ENCODE results near the gene MRGPRF. TPM values are rescaled to one million over a fixed set of nuclear protein-coding genes. Genes with fewer than 3 reads are reported as not detected.

The MRGPRF gene
- total RNA-seq, 1 donor from 2014 or later, result 8.8 TPM

DNA sequence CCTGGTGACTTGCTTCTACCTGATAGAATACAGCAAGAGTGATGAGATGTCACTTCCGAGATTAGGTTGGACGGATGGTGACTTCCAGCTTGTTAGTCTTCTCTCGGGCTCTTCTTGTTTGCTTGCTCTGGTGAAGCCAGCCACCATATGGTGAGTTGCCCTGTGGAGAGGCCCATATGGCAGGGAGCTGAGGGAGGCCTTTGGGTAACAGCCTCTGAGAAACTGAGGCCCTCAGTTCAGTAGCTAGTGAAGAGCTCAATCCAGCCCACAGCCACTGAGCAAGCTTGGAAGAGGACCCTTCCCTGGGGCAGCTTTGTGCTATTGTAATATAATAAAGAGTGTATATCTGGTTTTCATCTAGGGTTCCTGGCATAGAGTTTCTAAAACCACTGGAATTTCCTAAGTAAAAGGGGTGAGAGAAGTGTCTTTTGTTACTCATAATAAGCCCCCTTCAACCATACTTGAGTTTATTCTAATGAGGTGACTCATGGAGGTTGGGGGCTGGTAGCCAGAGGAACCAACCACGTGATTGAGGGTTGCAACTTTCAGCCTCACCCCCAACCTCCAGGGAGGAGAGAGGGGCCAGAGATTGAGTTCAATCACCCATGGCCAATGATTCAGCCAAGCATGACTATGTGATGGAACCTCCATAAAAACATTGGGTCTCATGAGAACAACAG, 27.7 kb upstream of the MRGPRF start:
- Mint-ChIP-seq H3K4me3 (ENCODE audit: unreplicated experiment) (no peak overlapping the region), H3K4me1 (ENCODE audit: low read depth) (peaks cover 22% of the 10 kb centered on the region), H3K9me3 (ENCODE audit: low read depth) (no peaks in the 10 kb centered on the region), H3K27me3 (ENCODE audit: low read depth) (no peaks in the 10 kb centered on the region), H3K27ac (ENCODE audit: unreplicated experiment) (no peak overlapping the region), H3K36me3 (ENCODE audit: low read depth) (no peaks in the 10 kb centered on the region)
- TF ChIP-seq, protein P1, sequence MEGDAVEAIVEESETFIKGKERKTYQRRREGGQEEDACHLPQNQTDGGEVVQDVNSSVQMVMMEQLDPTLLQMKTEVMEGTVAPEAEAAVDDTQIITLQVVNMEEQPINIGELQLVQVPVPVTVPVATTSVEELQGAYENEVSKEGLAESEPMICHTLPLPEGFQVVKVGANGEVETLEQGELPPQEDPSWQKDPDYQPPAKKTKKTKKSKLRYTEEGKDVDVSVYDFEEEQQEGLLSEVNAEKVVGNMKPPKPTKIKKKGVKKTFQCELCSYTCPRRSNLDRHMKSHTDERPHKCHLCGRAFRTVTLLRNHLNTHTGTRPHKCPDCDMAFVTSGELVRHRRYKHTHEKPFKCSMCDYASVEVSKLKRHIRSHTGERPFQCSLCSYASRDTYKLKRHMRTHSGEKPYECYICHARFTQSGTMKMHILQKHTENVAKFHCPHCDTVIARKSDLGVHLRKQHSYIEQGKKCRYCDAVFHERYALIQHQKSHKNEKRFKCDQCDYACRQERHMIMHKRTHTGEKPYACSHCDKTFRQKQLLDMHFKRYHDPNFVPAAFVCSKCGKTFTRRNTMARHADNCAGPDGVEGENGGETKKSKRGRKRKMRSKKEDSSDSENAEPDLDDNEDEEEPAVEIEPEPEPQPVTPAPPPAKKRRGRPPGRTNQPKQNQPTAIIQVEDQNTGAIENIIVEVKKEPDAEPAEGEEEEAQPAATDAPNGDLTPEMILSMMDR (IDR thresholded peaks at IDR 0.05), result no peak
- DNase-seq (ENCODE audit: low spot score), result no peak

DNA sequence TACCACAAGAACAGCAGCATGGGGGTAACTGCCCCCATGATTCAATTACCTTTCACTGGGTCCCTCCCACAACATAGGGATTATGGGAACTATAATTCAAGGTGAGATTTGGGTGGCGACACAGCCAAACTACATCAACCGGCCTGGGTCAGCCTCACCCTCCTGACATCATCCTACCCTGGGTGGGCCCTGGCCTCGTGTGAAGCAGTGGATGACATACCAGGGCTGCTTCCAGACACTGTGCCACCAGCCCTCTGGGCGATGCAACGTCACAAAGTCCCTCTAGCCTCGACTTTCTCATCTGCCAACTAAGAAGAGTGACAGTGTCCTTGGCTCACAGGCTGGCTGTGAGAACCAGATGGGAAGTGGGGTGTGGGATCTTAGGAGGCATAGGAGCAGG, 27.0 kb upstream of the MRGPRF start:
- H3K27ac Mint-ChIP-seq (ENCODE audit: unreplicated experiment), result no peak overlapping the region
- TF ChIP-seq, protein P1 (IDR thresholded peaks at IDR 0.05), result no peak
- H3K4me1 Mint-ChIP-seq (ENCODE audit: low read depth), result peaks cover 22% of the 10 kb centered on the region
- H3K4me3 Mint-ChIP-seq (ENCODE audit: unreplicated experiment), result no peak overlapping the region
- no peak for DNase-seq (ENCODE audit: low spot score)
- H3K36me3 Mint-ChIP-seq (ENCODE audit: low read depth), result no peaks in the 10 kb centered on the region
- H3K9me3 Mint-ChIP-seq (ENCODE audit: low read depth), result no peaks in the 10 kb centered on the region
- H3K27me3 Mint-ChIP-seq (ENCODE audit: low read depth), result no peaks in the 10 kb centered on the region

DNA sequence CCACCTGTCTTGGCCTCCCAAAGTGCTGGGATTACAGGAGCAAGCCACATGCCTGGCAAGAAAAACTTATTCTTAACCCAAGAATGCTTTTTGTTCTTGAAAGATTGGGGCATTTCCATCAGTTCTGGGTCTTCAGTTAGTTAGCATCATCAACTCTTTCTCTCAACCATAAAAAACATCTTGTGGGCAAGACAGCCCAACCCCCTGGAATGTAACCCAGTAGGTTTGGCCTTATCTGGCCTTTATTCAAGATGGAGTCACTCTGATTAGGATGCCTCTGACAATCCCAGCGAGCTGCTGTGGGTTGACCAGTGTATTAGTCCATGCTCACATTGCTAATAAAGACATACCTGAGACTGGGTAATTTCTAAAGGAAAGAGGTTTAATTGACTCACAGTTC, 26.5 kb upstream of the MRGPRF start:
- H3K27ac Mint-ChIP-seq (ENCODE audit: unreplicated experiment), result no peak overlapping the region
- no peaks in the 10 kb centered on the region for H3K27me3 Mint-ChIP-seq (ENCODE audit: low read depth)
- peaks cover 20% of the 10 kb centered on the region for H3K4me1 Mint-ChIP-seq (ENCODE audit: low read depth)
- DNase-seq (ENCODE audit: low spot score), result no peak
- no peaks in the 10 kb centered on the region for H3K9me3 Mint-ChIP-seq (ENCODE audit: low read depth)
- no peaks in the 10 kb centered on the region for H3K36me3 Mint-ChIP-seq (ENCODE audit: low read depth)
- TF ChIP-seq, protein P1 (IDR thresholded peaks at IDR 0.05), result no peak
- no peak overlapping the region for H3K4me3 Mint-ChIP-seq (ENCODE audit: unreplicated experiment)

DNA sequence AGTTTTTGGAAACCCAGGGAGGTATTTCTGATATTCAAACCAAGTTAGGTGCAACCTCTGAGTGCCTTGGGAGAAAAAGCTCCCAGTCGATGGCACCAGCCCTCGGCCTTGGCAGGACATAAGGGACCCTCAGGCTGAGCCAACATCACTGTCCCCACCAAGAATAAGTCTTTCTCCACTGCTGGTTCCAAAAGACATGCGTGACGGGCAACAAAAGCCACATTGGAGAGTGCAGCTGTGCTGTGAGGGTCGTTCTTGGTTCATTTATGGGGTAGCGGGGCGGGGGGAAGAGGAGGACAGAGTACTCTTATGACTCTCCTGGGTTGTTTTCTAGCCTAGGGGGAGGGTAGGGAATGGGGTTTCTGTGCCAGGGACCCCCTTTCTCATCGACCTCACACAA, 24.5 kb upstream of the MRGPRF start:
- Mint-ChIP-seq H3K9me3 (ENCODE audit: low read depth) (no peaks in the 10 kb centered on the region), H3K36me3 (ENCODE audit: low read depth) (no peaks in the 10 kb centered on the region), H3K27ac (ENCODE audit: unreplicated experiment) (no peak overlapping the region), H3K27me3 (ENCODE audit: low read depth) (no peaks in the 10 kb centered on the region), H3K4me3 (ENCODE audit: unreplicated experiment) (no peak overlapping the region), H3K4me1 (ENCODE audit: low read depth) (peaks cover 15% of the 10 kb centered on the region)
- TF ChIP-seq, protein P1 (IDR thresholded peaks at IDR 0.05), result no peak
- no peak for DNase-seq (ENCODE audit: low spot score)

DNA sequence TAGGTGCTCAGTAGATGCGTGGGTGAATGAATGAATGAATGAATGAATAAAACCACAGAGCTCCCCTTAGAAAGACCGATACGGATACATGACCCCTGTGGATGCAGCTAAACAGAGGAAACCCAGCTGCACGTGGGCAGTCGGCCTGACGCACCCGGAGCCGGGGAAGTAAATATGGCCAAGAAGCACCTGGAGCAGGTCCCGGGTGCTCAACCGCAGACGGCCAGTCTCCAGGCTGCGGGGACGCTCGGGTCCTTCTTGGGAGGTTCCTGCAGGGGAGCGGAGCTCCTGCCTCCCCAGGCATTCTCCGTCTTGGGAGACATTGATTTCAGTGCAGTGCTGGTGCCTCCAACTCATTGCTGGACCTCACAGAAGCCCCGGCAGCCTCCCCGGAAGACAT, 24.0 kb upstream of the MRGPRF start:
- DNase-seq (ENCODE audit: low spot score), result no peak
- Mint-ChIP-seq H3K4me1 (ENCODE audit: low read depth) (peaks cover 15% of the 10 kb centered on the region), H3K27ac (ENCODE audit: unreplicated experiment) (no peak overlapping the region), H3K9me3 (ENCODE audit: low read depth) (no peaks in the 10 kb centered on the region), H3K27me3 (ENCODE audit: low read depth) (no peaks in the 10 kb centered on the region), H3K4me3 (ENCODE audit: unreplicated experiment) (no peak overlapping the region), H3K36me3 (ENCODE audit: low read depth) (no peaks in the 10 kb centered on the region)
- TF ChIP-seq, protein P1 (IDR thresholded peaks at IDR 0.05), result no peak

Measured in chondrocyte (in vitro differentiated cells).